Measurements from ENCODE around the gene TYR. TPM values are rescaled to one million over a fixed set of nuclear protein-coding genes. Genes with fewer than 3 reads are reported as not detected.

The TYR gene
- total RNA-seq, 4 donors from 2014 or later: not detected

GRCh38 chr11:89163686-89164085 is 14.0 kb upstream of the TYR start:
- intact Hi-C loops (cut with DNase I; ENCODE audit: low total_unique reads): no loop called here

GRCh38 chr11:89168396-89168795 is 9.3 kb upstream of the TYR start:
- TF ChIP-seq POLR2A (IDR thresholded peaks at IDR 0.05): no peak
- no peak for TF ChIP-seq CTCF (IDR thresholded peaks at IDR 0.05 in 4 of 5, conservative IDR thresholded peaks at IDR 0.05 in 1 of 5)
- Histone ChIP-seq H3K36me3 (no peaks in the 10 kb centered on the region), H3K9me3 (no peaks in the 10 kb centered on the region), H3K4me1 (no peaks in the 10 kb centered on the region), H3K27me3 (no peaks in the 10 kb centered on the region), H3K4me3 (no peak overlapping the region), H3K27ac (no peak overlapping the region)
- in situ Hi-C loops (cut with MboI; ENCODE audit: low sequenced_read_pairs in 4 of 4): no loop called here
- ATAC-seq (no peak), DNase-seq (no peak)
- intact Hi-C loops (cut with DNase I; ENCODE audit: low total_unique reads): no loop called here

More at GRCh38 chr11:89163686-89164085, 14.0 kb upstream of the TYR start:
- H3K36me3 ChIP-seq: no peaks in the 10 kb centered on the region
- H3K27ac ChIP-seq: no peak overlapping the region
- DNase-seq: no peak
- H3K4me1 ChIP-seq: no peaks in the 10 kb centered on the region
- in situ Hi-C loops (cut with MboI; ENCODE audit: low sequenced_read_pairs in 4 of 4): no loop called here
- no peak overlapping the region for H3K4me3 ChIP-seq
- no peaks in the 10 kb centered on the region for H3K9me3 ChIP-seq
- no peak for TF ChIP-seq POLR2A (IDR thresholded peaks at IDR 0.05)
- TF ChIP-seq CTCF (IDR thresholded peaks at IDR 0.05 in 4 of 5, conservative IDR thresholded peaks at IDR 0.05 in 1 of 5): no peak
- ATAC-seq: no peak
- H3K27me3 ChIP-seq: no peaks in the 10 kb centered on the region

GRCh38 chr11:89175796-89176195 is 1.9 kb upstream of the TYR start:
- H3K36me3 ChIP-seq: no peaks in the 10 kb centered on the region
- no peaks in the 10 kb centered on the region for H3K27me3 ChIP-seq

GRCh38 chr11:89176938-89177337 is 737 bp upstream of the TYR start:
- intact Hi-C loops (cut with DNase I; ENCODE audit: low total_unique reads): no loop called here
- Histone ChIP-seq H3K36me3 (no peaks in the 10 kb centered on the region), H3K27me3 (no peaks in the 10 kb centered on the region), H3K4me1 (no peaks in the 10 kb centered on the region), H3K9me3 (no peaks in the 10 kb centered on the region), H3K27ac (no peak overlapping the region), H3K4me3 (no peak overlapping the region)
- ATAC-seq (no peak), DNase-seq (no peak)
- in situ Hi-C loops (cut with MboI; ENCODE audit: low sequenced_read_pairs in 4 of 4): no loop called here
- TF ChIP-seq POLR2A (IDR thresholded peaks at IDR 0.05) (no peak), CTCF (IDR thresholded peaks at IDR 0.05 in 4 of 5, conservative IDR thresholded peaks at IDR 0.05 in 1 of 5) (no peak)

More at GRCh38 chr11:89175796-89176195, 1.9 kb upstream of the TYR start:
- intact Hi-C loops (cut with DNase I; ENCODE audit: low total_unique reads): no loop called here
- H3K4me3 ChIP-seq: no peak overlapping the region
- ATAC-seq: no peak
- TF ChIP-seq CTCF (IDR thresholded peaks at IDR 0.05 in 4 of 5, conservative IDR thresholded peaks at IDR 0.05 in 1 of 5) (no peak), POLR2A (IDR thresholded peaks at IDR 0.05) (no peak)
- H3K27ac ChIP-seq: no peak overlapping the region
- no peak for DNase-seq
- no peaks in the 10 kb centered on the region for H3K4me1 ChIP-seq
- in situ Hi-C loops (cut with MboI; ENCODE audit: low sequenced_read_pairs in 4 of 4): no loop called here
- H3K9me3 ChIP-seq: no peaks in the 10 kb centered on the region

- H3K4me1 ChIP-seq: no peaks in the 10 kb centered on the region
- H3K9me3 ChIP-seq: no peaks in the 10 kb centered on the region
- H3K4me3 ChIP-seq: no peak overlapping the region
- no peak overlapping the region for H3K27ac ChIP-seq
- ATAC-seq: no peak
- H3K36me3 ChIP-seq: no peaks in the 10 kb centered on the region
- TF ChIP-seq POLR2A (IDR thresholded peaks at IDR 0.05): no peak
- TF ChIP-seq CTCF (IDR thresholded peaks at IDR 0.05 in 4 of 5, conservative IDR thresholded peaks at IDR 0.05 in 1 of 5): no peak
- intact Hi-C loops (cut with DNase I; ENCODE audit: low total_unique reads): no loop called here
- no peak for DNase-seq
- in situ Hi-C loops (cut with MboI; ENCODE audit: low sequenced_read_pairs in 4 of 4): no loop called here
- no peaks in the 10 kb centered on the region for H3K27me3 ChIP-seq
Measured at GRCh38 chr11:89181111-89181510, 3.4 kb downstream of the TYR start.
